ENCODE measurements around the gene ALX3.

The ALX3 gene

DNA sequence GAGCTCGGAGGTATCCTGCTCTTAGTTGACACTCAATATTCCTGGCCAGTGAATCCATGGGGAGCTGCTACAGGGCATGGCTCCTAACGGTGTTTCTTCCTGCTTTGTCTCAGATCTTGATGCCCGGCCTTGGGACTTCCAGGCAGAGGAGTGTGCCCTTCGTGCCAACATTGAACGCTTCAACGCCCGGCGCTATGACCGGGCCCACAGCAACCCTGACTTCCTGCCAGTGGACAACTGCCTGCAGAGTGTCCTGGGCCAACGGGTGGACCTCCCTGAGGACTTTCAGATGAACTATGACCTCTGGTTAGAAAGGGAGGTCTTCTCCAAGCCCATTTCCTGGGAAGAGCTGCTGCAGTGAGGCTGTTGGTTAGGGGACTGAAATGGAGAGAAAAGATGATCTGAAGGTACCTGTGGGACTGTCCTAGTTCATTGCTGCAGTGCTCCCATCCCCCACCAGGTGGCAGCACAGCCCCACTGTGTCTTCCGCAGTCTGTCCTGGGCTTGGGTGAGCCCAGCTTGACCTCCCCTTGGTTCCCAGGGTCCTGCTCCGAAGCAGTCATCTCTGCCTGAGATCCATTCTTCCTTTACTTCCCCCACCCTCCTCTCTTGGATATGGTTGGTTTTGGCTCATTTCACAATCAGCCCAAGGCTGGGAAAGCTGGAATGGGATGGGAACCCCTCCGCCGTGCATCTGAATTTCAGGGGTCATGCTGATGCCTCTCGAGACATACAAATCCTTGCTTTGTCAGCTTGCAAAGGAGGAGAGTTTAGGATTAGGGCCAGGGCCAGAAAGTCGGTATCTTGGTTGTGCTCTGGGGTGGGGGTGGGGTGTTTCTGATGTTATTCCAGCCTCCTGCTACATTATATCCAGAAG is 16.7 kb downstream of the ALX3 start:
- TF ChIP-seq POLR2A (IDR thresholded peaks at IDR 0.05; ENCODE audit: low read depth, low read length): no peak
- no peak for FAIRE-seq
- no peak for DNase-seq (ENCODE audit: insufficient read length, low spot score)

DNA sequence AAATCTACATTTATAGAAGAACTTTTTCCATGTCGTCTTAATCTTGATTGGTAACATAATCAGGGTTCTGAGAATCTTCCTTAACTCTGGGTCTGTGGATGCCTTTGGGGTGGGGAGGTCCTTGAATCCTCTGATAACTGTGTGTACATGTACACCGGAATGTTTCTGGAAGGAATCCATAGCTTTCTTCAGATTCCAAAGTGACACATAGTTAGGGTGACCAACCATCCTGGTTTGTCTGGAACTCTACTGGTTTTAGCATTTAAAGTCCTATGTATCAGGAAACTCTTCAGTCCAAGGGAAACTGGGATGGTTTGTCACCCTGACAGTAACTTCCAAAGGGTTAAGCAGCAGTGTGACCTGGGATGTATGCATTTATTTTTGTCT is 19.2 kb downstream of the ALX3 start:
- DNase-seq (ENCODE audit: insufficient read length, low spot score) (no peak), FAIRE-seq (no peak)
- no peak for TF ChIP-seq POLR2A (IDR thresholded peaks at IDR 0.05; ENCODE audit: low read depth, low read length)

DNA sequence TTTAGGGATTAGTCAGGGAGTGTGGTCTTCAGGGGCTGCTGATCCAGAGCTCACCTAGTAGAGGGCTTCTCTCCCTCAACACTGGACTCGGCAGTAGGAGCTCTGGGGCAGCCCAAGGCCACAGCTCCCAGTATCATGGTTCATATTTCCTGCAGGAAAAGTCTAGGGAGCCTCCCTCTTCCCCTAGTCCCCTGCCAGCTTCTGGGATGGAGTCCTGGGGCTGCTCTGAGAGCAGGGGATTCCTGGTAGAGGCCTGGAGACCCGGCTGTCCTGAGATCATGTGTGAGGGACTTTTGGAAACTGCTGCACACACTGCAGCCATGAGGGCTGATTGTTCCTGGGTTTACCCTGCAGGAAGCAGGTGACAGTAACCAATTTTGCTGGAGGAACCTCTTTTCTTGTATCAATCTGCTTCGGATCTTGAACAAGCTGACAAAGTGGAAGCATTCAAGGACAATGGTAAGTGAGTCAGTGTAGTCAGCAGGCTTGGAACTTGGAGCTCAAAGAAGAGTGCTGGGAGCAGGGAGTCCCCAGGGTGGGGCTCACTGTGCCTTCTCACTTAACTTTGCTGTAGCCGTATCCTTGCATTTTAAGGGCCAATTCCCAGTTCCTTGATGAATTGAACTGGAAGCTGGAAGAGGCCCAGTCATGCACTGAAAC is 19.7 kb downstream of the ALX3 start:
- no peak for DNase-seq (ENCODE audit: insufficient read length, low spot score)
- FAIRE-seq: no peak
- no peak for TF ChIP-seq POLR2A (IDR thresholded peaks at IDR 0.05; ENCODE audit: low read depth, low read length)

DNA sequence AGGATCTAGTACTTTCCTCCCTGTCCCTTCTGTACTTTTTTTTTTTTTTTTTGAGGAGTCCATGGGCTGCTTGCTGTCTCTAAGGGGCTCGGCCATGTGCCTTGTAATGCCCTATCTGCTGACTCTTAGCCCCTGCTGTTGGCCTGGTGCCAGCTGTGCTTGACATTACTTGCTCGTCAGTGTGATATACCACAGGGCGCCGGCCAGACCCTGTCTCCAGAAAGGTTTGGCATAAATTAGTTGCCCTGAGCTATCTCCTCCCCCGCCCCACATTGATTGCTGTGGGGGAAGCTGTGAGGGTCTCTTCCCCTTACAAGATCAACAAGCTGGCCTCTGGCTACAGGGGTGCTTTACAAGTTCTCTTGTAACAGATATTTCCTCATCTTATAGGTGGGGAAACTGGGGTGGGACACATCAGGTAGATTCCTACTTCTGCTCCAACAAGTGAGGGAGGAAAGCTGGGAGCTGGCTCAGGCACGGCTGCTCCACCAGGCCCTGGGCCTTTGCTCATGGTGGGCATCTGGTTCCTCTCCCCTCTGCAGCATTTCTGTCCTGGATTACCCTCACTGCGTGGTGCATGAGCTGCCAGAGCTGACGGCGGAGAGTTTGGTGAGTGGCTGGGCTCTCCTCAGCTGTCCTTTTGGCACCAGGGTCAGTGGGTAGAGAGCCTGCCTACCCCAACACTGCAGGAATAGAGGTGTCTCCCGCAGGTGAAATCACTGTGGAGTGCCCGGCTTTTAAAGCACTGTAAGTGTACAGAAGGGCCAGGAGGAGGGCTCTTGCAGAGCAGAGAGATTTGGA is 20.5 kb downstream of the ALX3 start:
- DNase-seq (ENCODE audit: insufficient read length, low spot score): no peak

DNA sequence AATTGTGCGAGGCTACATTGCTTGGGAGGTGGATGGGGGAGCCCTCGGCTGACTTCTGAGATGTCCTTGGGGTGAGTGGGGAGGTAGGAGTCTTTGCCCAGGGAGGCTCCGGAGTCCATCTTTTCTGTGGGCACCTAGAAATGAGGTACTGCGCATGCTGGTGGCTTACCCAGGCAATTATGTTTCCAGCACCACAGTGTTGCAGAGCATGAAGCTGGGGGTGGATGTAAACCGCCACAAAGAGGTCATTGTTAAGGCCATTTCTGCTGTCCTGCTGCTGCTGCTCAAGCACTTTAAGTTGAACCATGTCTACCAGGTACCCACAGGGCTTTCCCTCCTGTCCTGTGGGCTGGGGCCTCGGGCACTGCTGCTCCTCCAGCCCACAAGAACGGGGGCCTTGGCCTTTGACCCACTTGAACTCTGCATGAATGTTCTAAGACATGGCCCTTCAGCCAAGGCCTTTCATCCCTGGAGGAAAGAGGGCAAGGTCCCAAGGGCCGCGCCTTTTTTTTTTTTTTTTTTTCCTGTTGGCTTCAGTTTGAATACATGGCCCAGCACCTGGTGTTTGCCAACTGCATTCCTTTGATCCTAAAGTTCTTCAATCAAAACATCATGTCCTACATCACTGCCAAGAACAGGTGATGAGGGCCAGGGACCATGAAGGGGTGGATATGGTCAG is 21.4 kb downstream of the ALX3 start:
- no peak for TF ChIP-seq POLR2A (IDR thresholded peaks at IDR 0.05; ENCODE audit: low read depth, low read length)
- FAIRE-seq (no peak), DNase-seq (ENCODE audit: insufficient read length, low spot score) (no peak)

More for the DNA sequence above, 20.5 kb downstream of the ALX3 start:
- FAIRE-seq: no peak
- no peak for TF ChIP-seq POLR2A (IDR thresholded peaks at IDR 0.05; ENCODE audit: low read depth, low read length)

DNA sequence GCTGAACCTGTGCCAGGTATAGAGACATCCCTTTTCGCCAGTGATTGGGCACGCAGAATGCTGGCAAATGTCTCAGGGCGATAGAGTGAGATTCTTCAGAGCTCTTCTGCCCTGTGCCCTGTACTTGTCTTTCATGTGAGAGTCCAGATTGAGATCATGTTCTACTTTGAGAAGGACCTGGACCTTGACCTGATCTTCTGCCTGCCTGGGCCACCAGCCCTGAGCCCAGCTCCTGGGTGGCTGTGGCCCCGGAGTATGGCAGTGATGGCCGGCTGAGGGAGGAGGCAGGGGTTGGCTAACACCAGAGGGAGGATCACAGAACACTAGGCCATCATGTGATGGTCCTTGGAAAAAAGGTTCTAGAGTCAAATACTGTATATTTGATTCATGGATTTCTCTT is 22.2 kb downstream of the ALX3 start:
- no peak for DNase-seq (ENCODE audit: insufficient read length, low spot score)
- no peak for FAIRE-seq
- no peak for TF ChIP-seq POLR2A (IDR thresholded peaks at IDR 0.05; ENCODE audit: low read depth, low read length)

DNA sequence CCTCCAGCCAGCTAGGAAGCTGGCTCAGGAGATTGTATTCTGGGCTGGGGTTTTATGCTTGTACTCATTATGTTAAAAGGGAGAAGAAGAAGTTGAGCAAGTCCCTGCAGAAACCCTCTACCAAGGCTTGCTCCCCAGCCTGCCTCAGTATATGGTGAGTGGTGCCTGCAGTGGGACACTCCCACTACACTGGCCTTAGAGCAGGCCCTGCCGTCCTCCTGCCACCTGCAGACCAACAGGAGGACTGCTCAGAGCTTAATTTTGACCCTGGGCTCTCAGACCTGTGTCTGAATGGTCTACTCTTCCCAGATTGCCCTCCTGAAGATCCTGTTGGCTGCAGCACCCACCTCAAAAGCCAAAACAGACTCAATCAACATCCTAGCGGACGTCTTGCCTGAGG is 23.0 kb downstream of the ALX3 start:
- no peak for TF ChIP-seq POLR2A (IDR thresholded peaks at IDR 0.05; ENCODE audit: low read depth, low read length)
- FAIRE-seq (no peak), DNase-seq (ENCODE audit: insufficient read length, low spot score) (no peak)

DNA sequence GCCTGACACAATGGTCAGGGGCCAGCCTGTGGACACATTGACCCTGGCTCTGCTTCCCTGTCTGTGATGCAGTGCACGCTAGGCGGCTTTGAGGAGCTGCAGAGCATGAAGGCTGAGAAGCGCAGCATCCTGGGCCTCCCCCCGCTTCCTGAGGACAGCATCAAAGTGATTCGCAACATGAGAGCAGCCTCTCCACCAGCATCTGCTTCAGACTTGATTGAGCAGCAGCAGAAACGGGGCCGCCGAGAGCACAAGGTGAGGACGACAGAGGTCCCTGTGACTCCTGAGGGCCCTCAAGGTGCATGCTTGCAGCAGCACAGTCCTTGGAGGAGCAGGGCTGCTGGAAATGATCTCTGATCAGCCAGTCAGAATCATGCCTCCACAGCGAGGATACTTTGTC is 27.5 kb downstream of the ALX3 start:
- FAIRE-seq: no peak
- no peak for TF ChIP-seq POLR2A (IDR thresholded peaks at IDR 0.05; ENCODE audit: low read depth, low read length)
- DNase-seq (ENCODE audit: insufficient read length, low spot score): no peak

DNA sequence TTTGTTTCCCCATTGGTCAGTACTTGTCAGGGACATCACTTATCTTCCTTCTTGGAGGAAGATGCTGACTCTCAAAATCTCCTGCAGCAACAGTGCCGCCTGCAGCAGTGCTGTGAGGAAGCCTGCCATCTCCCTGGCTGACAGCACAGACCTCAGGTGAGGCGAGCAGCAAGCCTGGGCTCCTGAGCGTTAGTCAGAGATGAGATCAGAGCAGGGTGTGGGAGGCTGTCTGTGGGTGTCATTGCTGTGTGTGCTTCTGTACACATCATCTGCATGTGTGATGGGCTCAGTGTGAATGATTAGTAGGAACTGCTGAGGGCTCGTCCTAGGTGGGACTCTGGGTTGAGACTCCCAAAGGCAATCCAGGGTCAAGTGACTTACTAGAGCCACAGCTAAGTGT is 29.9 kb downstream of the ALX3 start:
- no peak for TF ChIP-seq POLR2A (IDR thresholded peaks at IDR 0.05; ENCODE audit: low read depth, low read length)
- DNase-seq (ENCODE audit: insufficient read length, low spot score): no peak
- FAIRE-seq: no peak

DNA sequence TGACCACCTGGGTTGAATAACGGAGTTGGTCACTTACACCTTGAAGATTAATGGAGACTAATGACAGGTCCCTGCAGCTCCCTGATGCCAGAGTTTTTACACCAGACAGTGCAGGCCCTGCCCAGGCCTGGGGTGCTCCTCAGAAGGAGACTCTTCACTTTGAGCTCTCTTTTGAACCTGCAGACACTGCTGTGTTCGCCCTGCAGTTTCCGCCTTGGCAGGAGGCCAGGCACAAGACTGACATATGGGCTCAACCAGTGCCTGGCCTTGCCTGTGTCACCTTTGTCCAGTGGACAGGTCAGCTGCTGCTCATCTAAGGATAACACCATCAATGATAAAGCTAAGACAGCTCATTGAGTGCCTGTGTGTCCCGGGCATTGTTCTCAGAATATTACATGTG is 30.8 kb downstream of the ALX3 start:
- no peak for FAIRE-seq

DNA sequence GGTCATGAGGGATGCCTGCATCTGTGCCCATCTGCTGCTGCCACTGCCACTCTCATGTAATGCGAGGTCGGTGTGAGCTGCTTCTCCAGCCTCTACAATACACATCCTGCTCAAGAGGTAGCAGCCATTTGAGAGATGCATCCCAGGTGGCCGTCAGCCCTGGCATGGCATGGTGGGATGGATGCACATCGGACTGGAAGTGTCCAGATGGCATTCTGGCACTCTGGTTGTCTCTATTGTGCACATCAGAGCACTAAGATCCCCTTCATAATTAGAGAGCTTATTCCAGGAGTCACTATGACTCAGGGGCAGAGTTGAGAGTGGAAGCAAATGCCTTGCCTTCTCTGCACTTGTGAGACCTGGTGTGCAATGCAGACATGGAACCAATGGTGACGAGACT is 32.2 kb downstream of the ALX3 start:
- no peak for FAIRE-seq
- TF ChIP-seq POLR2A (IDR thresholded peaks at IDR 0.05; ENCODE audit: low read depth, low read length): no peak
- DNase-seq (ENCODE audit: insufficient read length, low spot score): no peak

More for the DNA sequence above, 30.8 kb downstream of the ALX3 start:
- no peak for TF ChIP-seq POLR2A (IDR thresholded peaks at IDR 0.05; ENCODE audit: low read depth, low read length)
- no peak for DNase-seq (ENCODE audit: insufficient read length, low spot score)

DNA sequence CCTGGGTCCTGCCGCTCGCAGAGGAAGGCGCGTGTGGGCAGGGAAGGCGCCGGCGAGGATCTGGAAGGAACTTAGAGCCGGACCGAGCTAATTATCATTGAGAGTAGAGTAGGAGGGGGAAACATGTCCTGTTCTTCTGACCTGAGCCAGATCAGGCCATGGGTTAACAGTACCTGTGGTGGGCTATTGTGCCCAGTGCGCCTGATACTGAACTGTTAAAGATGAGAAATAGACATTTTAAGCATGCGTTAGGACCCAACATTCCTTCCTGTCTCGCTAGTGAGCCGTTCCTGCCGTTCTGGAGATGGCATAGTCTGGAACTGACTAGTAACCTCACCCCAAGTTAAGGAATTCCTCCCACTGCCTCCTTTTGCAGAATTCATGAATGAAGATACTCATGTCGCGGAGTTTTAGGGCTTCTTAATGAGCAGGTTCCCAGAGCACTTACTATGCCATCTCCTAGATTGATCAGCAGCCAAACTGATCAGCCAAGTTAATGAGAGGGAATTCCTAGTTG is 35.2 kb downstream of the ALX3 start:
- DNase-seq (ENCODE audit: insufficient read length, low spot score): no peak
- no peak for TF ChIP-seq POLR2A (IDR thresholded peaks at IDR 0.05; ENCODE audit: low read depth, low read length)
- FAIRE-seq: no peak

DNA sequence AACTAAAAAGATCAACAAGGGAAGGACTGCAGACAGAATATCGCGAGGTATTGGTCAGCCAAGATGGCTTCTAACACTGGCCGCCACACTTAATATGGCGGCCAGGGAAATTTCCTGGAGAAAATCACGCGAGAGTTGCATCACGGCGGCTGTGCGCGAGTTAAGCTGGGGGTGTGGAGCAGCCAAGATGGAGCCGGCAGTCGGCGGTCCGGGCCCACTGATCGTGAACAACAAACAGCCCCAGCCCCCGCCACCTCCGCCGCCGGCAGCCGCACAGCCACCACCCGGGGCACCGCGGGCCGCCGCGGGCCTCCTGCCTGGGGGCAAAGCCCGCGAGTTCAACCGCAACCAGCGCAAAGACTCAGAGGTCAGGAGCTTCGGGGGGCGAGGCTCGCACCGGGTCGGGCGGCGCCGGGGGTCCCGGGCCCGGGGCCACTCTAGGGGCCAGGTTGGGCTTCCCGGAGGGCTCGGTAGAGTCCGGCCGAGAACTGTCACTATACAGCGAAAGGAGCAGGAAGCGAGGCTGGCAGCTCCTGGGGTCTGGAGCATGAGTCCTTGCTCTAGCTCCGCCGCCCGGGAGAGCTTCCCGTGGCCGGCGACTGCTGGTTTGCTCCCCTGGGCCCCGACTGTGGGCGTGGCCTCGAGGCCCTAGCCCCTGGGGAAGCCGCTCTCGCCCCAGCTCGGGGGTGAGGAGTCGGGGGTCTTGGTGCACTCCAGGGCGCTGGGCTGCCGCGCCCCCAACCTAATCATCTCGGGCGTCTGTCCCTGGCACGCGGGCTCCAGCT is 35.8 kb downstream of the ALX3 start, which contains the start of gene STRIP1:
Gene STRIP1, plus strand, starts transcription at position 174 of the 785 bp plus-strand sequence. Its CDS starts 14 bp downstream, at position 188.
- DNase-seq (ENCODE audit: insufficient read length, low spot score) (peak; percentile 72), FAIRE-seq (peak; percentile 87)
- peak; percentile 66 for TF ChIP-seq POLR2A (IDR thresholded peaks at IDR 0.05; ENCODE audit: low read depth, low read length)
